Measurements from ENCODE around the gene CSPG4.
"Not testable (repeated sequence)": the region's sequence is repeated elsewhere in the genome, so short reads cannot be mapped to it uniquely, and the experiment has no call there.

The CSPG4 gene

GRCh38 chr15:75738014-75738646 lies 25.5 kb upstream of the CSPG4 start:
- no peak for DNase-seq (ENCODE audit: low spot score)

GRCh38 chr15:75737116-75738013 lies 24.7 kb upstream of the CSPG4 start:
- DNase-seq (ENCODE audit: low spot score): not testable (repeated sequence)

- DNase-seq (ENCODE audit: low spot score): no peak
These were observed 23.6 kb upstream of the CSPG4 start for GRCh38 chr15:75736256-75736655.

DNA sequence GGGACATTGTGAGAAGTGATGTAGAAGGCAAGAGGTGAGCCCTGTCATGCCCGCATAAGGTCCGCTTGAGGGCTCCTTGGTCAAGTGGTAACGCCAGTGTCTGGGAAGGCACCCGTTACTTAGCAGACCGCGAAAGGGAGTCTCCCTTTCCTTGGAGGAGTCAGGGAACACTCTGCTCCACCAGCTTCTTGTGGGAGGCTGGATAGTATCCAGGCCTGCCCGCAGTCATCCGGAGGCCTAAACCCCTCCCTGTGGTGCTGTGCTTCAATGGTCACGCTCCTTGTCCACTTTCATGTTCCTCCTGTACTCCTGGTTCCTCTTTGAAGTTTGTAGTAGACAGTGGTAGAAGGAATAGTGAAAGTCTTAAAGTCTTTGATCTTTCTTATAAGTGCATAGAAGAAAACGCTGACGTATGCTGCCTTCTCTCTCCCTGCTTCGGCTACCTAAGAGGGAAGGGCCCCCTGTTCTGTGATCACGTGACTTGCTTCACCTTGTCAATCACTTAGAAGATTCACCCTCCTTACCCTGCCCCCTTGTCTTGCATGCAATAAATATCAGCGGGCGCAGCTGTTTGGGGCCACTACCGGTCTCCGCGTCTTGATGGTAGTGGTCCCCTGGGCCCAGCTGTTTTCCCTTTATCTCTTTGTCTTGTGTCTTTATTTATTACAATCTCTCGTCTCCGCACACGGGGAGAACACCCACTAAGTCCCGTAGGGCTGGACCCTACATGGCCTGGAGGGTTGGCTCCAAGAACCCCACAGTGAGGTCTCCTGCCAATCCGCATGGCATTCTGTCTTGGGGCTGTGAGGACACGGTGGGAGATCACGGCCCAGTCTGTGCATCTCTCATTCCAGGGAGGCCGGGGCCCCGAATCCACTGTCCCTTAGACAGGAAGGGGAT lies 22.5 kb upstream of the CSPG4 start:
- DNase-seq (ENCODE audit: low spot score): not testable (repeated sequence)

GRCh38 chr15:75733761-75734651 lies 21.4 kb upstream of the CSPG4 start:
- no peak for DNase-seq (ENCODE audit: low spot score)

GRCh38 chr15:75732809-75733451 lies 20.3 kb upstream of the CSPG4 start:
- DNase-seq (ENCODE audit: low spot score): peak; percentile 70

DNA sequence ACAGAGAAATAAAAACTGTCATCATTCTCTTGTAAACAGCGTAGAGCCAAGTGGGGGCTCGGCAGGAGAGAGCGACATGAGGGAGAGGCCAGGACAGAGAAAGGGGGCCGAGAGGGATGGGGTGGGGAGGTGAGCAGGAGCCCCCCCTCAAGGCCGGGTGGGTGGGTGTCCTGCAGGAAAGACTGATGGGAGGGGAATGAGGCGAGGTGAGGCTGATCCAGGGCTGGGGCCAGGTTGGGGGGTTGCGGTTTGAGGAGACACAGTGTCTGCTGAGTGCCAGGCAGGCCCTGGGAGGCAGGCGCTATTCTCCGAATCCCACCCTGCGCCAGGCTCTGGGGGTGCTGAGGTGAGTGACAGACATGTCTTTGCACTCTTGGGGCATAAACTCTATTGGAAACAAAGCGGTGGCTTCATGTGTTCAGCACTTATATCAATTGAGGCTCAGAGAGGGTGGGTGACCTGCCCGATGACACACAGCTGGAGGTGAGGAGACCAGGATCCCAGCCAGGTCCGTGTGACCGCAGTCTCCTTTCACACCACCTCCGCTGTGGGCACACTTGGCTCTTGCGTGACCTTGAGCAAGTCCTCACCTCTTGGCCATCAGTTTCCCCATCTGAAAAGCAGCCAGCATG lies 19.6 kb upstream of the CSPG4 start:
- no peak for DNase-seq (ENCODE audit: low spot score)

GRCh38 chr15:75731248-75732151 lies 18.9 kb upstream of the CSPG4 start:
- DNase-seq (ENCODE audit: low spot score): peak; percentile 83

- DNase-seq (ENCODE audit: low spot score): not testable (repeated sequence)
These were observed 18.0 kb upstream of the CSPG4 start for GRCh38 chr15:75730376-75731247.

GRCh38 chr15:75729326-75730069 lies 16.9 kb upstream of the CSPG4 start:
- no peak for DNase-seq (ENCODE audit: low spot score)

DNA sequence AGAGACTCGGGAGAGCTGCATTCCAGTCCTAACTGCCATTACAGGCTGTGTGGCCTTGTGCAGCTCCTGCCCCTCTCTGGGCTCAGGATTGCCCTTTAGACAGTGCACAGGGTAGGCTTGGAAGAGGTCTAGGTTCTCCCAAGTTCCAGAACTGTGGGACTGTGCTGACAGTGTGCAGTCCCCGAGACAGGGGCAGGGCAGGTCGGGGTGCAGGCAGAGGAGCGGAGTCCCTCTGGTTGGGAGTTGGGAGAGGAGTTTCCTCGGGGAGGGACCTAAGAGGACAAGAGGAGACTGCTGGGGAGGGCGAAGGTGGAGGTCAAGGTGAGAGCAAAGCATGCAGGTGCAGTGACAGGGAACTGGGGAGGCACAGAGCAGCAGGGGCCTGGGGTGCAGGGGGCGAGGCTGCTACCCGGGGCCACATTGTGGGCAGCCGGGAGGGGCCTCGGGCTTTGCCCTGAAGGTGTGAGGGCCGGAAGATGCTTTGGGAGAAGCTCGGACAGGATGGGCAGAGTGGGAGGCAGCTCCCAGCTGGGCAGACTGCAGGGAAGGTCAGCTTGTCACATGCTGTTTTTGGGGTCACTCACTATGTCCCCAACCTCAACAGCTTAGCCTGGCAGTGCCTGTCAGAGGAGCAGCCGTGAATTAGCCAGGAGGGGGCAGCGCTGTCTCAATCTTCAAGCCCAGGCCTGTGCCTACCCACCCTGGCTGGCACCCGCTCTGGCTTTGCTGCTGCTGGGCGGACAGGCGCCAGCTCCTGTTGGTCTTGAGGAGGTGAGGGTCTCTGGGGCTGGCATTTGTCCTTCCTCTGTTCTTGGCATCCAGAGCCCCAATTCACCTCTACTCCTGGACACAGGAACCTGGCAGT lies 15.4 kb upstream of the CSPG4 start:
- DNase-seq (ENCODE audit: low spot score): peak; percentile 67

DNA sequence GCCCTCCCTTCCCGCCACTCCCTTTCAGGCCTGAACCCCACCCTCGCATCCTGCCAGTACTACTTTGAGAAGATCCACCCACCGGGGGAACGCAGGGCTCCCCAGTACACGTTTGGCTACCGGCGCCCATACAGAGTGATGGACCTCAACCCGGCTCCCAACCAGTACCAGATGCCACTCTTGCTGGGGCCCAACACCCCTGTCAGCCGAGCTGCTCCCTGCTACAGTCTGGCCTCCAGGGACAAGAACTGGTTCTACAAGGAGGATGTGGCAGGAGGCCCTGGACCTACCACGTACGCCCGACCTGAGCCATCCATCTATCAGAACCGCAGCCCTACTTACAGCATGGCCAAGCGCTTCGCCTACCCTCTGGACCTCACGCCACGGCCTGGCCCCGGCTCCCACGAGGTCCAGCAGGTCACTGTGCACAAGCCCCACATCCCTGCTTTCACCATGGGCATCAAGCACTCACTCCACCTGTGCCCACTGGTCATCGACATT lies 14.4 kb upstream of the CSPG4 start:
- no peak for DNase-seq (ENCODE audit: low spot score)

GRCh38 chr15:75725719-75726607 lies 13.3 kb upstream of the CSPG4 start:
- DNase-seq (ENCODE audit: low spot score): no peak

DNA sequence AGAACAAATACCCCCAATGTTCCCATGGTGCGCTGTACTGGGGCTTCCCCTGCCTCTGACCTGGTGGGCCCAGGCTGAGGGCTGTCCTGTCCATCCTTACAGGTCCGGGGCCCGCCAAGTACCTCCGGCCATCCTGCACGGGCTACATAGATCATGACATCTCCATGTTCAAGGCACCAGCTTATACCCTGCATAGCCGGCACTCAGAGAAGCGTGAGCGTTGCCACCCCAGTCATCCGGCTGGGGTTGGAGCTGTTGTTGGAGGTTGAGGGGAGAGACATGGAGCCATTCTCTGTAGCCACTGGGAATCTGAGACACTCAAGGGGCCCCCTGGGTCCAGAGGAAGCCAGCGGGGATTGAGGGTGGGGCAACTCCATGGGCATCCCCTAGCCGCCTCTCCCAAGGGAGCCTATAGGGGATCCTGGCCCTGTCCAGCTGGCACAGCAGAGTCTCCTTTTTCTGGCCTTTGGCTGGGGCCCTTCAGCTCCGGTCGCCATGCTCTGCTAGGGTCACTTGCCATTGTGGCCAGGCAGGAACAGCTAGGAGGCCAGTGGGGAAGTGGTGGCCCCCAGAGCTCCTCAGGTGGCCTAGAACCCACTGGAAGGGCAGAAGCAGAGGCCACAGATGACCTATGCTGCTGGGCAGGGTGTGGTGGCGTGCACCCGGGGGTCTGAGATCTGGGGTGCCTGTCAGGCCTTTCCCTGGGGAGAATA lies 12.5 kb upstream of the CSPG4 start:
- no peak for DNase-seq (ENCODE audit: low spot score)
